Measurements from ENCODE around the gene AVPR2.

DNA sequence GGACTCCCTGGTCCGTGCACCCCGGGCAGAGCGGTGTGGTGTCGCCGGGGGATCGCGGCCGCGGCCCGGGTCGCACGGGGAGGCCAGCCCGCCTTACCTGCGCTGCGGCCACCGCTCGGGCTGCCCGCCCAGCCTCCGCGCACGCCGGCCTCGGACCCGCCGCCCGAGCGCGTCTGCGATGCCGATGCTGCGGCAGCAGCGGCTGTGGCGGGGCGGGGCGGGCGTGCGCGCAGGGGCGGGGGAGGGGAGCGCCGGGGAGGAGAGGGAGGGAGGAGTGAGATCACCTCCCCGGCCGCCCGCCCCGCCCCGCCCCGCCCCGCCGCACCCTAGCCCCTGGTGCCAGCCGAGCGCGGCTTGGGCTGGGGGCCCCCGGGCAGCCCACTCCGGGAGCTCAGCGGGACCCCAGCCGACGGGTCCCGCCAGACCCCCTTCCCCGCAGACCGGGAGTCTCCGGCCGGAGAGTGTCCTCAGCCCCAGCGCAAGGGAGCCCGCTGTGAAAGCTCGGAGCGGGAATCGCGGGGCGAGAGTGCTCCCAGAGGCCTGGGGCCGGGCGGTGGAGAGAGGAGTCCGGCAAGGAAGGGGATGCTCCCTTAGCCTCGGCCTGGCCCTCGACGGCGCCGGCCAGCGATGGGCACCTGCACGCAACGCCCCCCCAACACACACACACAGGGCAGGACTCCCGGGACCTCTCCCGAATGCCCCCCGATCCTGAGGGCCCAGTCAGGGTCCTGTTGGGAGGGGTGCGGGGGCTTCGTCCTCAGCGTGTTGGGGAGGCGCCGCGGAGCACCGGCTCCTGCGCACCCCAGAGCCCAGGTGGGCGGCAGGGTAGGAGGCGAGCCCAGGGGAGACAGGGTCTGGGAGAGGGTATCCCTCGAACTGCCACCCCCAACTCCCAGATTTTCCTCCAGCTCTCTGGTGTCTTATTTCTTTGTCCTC lies 18.2 kb upstream of the AVPR2 start, which contains the start of gene L1CAM:
- TF ChIP-seq, protein P1, sequence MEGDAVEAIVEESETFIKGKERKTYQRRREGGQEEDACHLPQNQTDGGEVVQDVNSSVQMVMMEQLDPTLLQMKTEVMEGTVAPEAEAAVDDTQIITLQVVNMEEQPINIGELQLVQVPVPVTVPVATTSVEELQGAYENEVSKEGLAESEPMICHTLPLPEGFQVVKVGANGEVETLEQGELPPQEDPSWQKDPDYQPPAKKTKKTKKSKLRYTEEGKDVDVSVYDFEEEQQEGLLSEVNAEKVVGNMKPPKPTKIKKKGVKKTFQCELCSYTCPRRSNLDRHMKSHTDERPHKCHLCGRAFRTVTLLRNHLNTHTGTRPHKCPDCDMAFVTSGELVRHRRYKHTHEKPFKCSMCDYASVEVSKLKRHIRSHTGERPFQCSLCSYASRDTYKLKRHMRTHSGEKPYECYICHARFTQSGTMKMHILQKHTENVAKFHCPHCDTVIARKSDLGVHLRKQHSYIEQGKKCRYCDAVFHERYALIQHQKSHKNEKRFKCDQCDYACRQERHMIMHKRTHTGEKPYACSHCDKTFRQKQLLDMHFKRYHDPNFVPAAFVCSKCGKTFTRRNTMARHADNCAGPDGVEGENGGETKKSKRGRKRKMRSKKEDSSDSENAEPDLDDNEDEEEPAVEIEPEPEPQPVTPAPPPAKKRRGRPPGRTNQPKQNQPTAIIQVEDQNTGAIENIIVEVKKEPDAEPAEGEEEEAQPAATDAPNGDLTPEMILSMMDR (conservative IDR thresholded peaks at IDR 0.05 in 1 of 2, IDR thresholded peaks at IDR 0.05 in 1 of 2; ENCODE audit: low read depth in 1 of 2, low read length in 2 of 2) = no peak
- peak; percentile 62 for TF ChIP-seq EZH2 (IDR thresholded peaks at IDR 0.05; ENCODE audit: low read length, missing control alignments)

Measured in fibroblast of lung (primary cell).